Fibroblast of pulmonary artery (primary cell): ENCODE results near the gene PGAM1.
"Not testable (repeated sequence)": the region's sequence is repeated elsewhere in the genome, so short reads cannot be mapped to it uniquely, and the experiment has no call there.

Source experiments
- DNase-seq: peaks from one replicate; pipeline ENCODE4 v3.0.0-alpha.2; 2010; ENCODE audit warnings: low read depth
- H3K4me3 ChIP-seq: replicated peaks from 2 replicates; pipeline ENCODE4 v1.5.1; 2011; ENCODE audit warnings: low read depth, mild to moderate bottlenecking, control low read depth, low read length, moderate library complexity
- TF ChIP-seq, protein P1 (sequence below): IDR thresholded peaks from 2 replicates; pipeline ENCODE4 v1.5.1; 2011; ENCODE audit warnings: mild to moderate bottlenecking, control low read depth, low read length, inconsistent platforms; ENCODE audit errors: missing control alignments

PGAM1 gene

DNA sequence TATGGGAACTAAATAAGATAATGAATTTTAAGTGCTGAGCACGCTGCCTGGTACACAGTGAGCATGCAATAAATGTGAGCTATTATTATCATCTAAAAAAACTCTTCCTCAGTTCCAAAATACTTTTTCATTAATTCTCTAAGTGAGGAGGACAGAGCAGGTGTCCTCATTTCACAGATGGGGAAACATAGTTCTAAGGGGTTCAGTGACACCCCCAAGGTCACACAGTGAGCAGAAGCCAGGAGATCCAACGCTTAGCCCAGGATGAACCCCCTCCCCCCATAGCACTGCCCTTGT, 18.1 kb upstream of the PGAM1 start:
- TF ChIP-seq, protein P1, sequence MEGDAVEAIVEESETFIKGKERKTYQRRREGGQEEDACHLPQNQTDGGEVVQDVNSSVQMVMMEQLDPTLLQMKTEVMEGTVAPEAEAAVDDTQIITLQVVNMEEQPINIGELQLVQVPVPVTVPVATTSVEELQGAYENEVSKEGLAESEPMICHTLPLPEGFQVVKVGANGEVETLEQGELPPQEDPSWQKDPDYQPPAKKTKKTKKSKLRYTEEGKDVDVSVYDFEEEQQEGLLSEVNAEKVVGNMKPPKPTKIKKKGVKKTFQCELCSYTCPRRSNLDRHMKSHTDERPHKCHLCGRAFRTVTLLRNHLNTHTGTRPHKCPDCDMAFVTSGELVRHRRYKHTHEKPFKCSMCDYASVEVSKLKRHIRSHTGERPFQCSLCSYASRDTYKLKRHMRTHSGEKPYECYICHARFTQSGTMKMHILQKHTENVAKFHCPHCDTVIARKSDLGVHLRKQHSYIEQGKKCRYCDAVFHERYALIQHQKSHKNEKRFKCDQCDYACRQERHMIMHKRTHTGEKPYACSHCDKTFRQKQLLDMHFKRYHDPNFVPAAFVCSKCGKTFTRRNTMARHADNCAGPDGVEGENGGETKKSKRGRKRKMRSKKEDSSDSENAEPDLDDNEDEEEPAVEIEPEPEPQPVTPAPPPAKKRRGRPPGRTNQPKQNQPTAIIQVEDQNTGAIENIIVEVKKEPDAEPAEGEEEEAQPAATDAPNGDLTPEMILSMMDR = no peak
- DNase-seq = no peak
- H3K4me3 ChIP-seq = no peak overlapping the region

DNA sequence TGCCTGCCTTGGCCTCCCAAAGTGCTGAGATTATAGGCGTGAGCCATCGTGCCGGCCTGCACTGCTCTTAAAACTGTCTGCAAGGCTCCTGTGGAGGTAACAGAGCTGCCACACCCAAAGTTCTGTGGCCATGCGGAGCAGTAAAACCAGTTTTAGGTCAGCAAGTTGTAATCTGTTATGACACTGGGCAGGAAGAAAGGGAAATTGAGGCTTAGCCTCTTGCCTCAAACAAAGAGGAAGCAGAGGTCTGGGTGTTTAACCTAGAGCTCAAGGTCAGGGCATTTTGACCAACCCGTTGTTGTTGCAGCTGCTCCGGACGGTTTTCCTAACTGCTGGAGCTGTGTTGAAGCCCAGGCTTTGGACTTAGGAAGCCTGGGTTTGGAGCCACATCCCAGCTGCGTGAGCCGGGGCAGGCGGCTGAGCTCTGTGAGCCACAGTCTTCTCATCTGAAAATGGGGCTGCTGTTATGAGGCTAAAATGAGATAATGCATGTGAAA, 17.4 kb upstream of the PGAM1 start:
- TF ChIP-seq, protein P1 = no peak
- H3K4me3 ChIP-seq = no peak overlapping the region
- no peak for DNase-seq

DNA sequence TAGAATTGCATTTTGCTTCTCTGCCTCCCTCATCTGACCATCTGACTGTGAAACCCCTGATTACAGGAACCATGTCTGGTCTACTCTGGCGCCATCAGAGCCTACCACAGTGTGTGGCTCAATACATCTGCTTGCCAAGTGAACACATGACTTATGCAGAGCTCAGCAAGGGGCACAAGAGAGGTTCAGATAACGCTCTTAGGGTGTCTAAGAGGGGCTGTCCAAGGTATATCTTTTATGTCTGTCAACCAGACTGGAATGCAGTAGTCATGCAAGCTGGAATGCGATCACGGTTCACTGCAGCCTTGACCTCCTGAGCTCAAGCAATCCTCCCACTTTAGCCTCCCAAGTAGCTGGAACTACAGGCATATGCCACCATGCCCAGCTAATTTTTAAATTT, 14.6 kb upstream of the PGAM1 start:
- peak; percentile 54 for DNase-seq
- TF ChIP-seq, protein P1 = no peak
- no peak overlapping the region for H3K4me3 ChIP-seq

DNA sequence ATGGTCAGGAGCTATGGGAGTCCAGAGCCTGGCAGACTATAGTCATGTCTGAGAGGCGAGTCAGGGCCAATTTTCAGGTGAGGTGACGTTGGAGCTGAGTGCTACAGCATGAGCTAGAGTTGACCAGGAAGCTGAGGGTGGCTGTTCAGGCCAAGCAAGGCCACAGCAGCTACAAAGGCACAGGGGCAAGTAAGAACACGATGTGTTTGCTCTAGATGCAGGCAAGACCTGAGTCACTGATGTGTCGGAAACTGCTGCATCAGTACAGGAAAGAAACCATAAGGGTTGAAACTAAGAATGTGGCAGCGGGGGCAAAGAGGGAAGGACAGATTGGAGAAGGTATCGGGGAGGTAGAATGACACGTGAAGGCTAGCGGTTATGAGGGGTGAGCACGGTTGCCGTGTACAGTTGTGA, 13.1 kb upstream of the PGAM1 start:
- no peak for DNase-seq
- TF ChIP-seq, protein P1 = no peak
- H3K4me3 ChIP-seq = no peak overlapping the region

DNA sequence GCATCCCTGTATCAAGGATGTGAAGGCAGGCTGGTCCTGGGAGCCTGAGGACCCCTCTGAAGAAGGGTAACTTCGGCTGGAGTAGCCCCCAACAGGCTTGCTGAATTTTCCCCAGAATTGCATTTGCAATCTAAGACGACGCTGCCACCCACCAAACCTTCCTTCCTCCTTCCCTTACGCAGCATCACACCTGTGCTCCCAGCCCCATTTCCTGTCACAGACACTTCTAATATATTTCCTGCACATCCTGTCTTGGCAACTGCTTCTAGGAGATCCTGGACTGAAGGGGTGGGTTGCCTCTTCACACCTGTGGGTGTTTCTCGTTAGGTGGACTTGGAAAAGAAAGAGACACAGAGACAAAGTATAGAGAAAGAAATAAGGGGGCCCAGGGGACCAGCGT, 9.4 kb upstream of the PGAM1 start:
- TF ChIP-seq, protein P1 = no peak
- no peak for DNase-seq
- H3K4me3 ChIP-seq = no peak overlapping the region

DNA sequence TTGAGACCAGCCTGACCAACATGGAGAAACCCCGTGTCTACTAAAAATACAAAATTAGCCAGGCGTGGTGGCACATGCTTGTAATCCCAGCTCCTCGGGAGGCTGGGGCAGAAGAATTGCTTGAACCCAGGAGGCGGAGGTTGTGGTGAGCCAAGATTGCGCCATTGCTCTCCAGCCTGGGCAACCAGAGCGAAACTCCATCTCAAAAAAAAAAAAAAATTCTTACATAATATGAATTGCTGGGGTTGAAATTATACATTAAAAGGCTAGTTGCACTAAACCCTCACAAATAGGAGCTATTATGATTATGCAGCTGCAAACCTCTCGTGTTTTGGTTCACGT, 2.3 kb upstream of the PGAM1 start:
- DNase-seq, H3K4me3 ChIP-seq: not testable (repeated sequence)

DNA sequence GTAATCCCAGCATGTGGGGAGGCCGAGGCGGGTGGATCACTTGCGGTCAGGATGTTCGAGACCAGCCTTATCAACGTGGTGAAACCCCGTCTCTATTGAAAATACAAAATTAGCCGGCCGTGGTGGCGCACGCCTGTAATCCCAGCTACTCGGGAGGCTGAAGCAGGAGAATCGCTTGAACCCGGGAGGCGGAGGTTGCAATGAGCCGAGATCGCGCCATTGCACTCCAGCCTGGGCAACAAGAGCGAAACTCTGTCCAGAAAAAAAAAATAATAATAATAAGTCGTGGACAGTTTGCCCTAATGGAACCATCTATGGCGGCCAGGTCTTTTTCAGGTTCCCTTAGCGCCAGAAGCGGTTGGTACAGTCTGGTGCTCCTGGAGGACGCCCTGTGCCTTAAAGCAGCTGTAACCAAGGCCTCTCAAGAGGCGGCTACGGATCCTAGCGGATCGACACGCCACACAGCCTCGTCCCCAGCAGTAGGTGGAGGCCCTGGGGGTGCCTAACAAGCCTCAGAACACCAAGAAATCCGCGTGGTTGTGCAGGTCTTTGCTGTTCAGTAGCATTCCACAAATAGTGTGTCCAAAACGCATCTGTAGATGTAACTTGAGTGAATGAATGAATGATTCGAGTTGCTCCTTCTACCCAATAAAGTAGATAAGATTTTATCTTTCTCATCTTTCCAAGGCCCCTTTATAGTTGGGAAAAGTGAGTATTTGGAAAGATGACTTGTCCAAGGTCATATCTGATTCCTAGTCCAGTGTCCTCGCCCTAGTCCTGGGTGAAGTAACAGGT, 982 bp downstream of the PGAM1 start:
- TF ChIP-seq, protein P1 = no peak
- H3K4me3 ChIP-seq = peak overlapping the region; percentile 94
- no peak for DNase-seq
